ENCODE data around the gene P2RY12. TPM values are rescaled to one million over a fixed set of nuclear protein-coding genes. Genes with fewer than 3 reads are reported as not detected.

P2RY12 gene
- total and polyA plus RNA-seq, 2 donors (not counting 3 experiments of a cell fraction or from before 2014, with no cell fraction given), result not detected

DNA sequence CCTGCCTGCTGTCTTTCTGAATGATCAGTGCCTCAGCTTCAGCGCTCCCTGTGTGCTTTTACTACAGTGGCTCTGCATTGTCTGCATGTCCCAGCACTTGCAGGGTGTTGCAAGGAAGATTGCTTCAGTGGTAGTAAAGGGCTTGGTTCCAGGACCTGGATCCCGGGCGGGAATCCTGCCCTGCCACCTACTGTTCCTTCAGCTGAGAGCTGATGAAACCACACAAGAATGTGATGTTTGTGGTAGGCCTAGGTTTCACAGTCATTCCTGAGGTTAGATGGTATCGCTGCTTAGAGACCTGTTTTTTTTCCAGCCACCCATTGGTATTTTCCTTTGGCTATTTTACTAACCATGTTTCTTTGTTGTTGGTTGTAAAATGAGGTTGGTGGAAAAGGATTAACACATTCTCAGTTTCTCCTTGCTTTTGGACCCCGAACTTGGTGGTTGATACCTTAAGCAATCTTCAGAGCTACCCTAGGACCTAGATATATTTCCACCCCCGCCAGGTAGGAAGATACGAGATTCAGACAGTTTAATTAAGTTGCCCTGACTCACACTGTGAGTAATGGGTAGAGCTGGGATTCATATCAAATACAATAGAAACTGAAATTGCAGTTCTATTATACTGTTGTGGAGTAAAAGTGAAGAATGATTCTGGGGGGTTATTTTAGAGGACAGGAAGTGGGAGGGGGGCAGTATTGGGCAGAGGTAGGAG lies 79.3 kb downstream of the P2RY12 start:
- H4K20me1 ChIP-seq (replicated peaks; ENCODE audit: control insufficient read depth, extremely low read depth, insufficient read depth, low read length), result no peaks in the 10 kb centered on the region
- no peak overlapping the region for H3K27ac ChIP-seq (ENCODE audit: insufficient read depth, low read depth, low read length)
- no peaks in the 10 kb centered on the region for H3K79me2 ChIP-seq (ENCODE audit: control insufficient read depth, insufficient read depth, low read length)
- dilution Hi-C loops (cut with MboI; ENCODE audit: extremely low pct_ligation_motif_present, low sequenced_read_pairs), result no loop called here
- no peak for TF ChIP-seq GATA2 (IDR thresholded peaks at IDR 0.05; ENCODE audit: insufficient read depth, insufficient read length, low read depth, low read length)
- TF ChIP-seq, protein P1, sequence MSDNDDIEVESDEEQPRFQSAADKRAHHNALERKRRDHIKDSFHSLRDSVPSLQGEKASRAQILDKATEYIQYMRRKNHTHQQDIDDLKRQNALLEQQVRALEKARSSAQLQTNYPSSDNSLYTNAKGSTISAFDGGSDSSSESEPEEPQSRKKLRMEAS (IDR thresholded peaks at IDR 0.05; ENCODE audit: insufficient read depth, insufficient read length), result no peak
- TF ChIP-seq POLR2AphosphoS5 (IDR thresholded peaks at IDR 0.05; ENCODE audit: insufficient read depth, low read depth, low read length), result no peak
- TF ChIP-seq POLR2A (IDR thresholded peaks at IDR 0.05; ENCODE audit: low read depth, low read length), result no peak
- TF ChIP-seq, protein P2, sequence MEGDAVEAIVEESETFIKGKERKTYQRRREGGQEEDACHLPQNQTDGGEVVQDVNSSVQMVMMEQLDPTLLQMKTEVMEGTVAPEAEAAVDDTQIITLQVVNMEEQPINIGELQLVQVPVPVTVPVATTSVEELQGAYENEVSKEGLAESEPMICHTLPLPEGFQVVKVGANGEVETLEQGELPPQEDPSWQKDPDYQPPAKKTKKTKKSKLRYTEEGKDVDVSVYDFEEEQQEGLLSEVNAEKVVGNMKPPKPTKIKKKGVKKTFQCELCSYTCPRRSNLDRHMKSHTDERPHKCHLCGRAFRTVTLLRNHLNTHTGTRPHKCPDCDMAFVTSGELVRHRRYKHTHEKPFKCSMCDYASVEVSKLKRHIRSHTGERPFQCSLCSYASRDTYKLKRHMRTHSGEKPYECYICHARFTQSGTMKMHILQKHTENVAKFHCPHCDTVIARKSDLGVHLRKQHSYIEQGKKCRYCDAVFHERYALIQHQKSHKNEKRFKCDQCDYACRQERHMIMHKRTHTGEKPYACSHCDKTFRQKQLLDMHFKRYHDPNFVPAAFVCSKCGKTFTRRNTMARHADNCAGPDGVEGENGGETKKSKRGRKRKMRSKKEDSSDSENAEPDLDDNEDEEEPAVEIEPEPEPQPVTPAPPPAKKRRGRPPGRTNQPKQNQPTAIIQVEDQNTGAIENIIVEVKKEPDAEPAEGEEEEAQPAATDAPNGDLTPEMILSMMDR (IDR thresholded peaks at IDR 0.05; ENCODE audit: extremely low read depth in 1 of 2, insufficient read depth in 1 of 2, low read depth in 1 of 2, low read length in 2 of 2), result no peak
- TF ChIP-seq JUN (IDR thresholded peaks at IDR 0.05; ENCODE audit: borderline replicate concordance, insufficient read depth, insufficient read length, low read depth), result no peak
- no peak for TF ChIP-seq EZH2 (IDR thresholded peaks at IDR 0.05; ENCODE audit: borderline replicate concordance, low read depth, low read length, severe bottlenecking)
- TF ChIP-seq FOS (IDR thresholded peaks at IDR 0.05; ENCODE audit: borderline replicate concordance, insufficient read depth, low read length), result no peak
- no peak for TF ChIP-seq MYC (IDR thresholded peaks at IDR 0.05; ENCODE audit: low read depth, low read length)
- H3K9me3 ChIP-seq (replicated peaks; ENCODE audit: control insufficient read depth, insufficient read depth, low read length), result no peaks in the 10 kb centered on the region
- FAIRE-seq, result no peak
- H3K4me3 ChIP-seq (replicated peaks in 1 of 3; ENCODE audit: insufficient read depth in 1 of 3, low read depth in 1 of 3, low read length in 3 of 3), result no peak overlapping the region
- H3K4me2 ChIP-seq (ENCODE audit: insufficient read depth, low read length), result no peak overlapping the region
- H3K27me3 ChIP-seq (ENCODE audit: control insufficient read depth in 2 of 2, insufficient read depth in 2 of 2, low read length in 2 of 2), result peaks cover 0 to 2% of the 10 kb centered on the region in 2 experiments
- POLR2A ChIA-PET, result no interaction called here
- BruUV-seq (replicated peaks), result no TSS peak
- H2AFZ ChIP-seq (ENCODE audit: low read depth, low read length), result no peak overlapping the region
- no peaks in the 10 kb centered on the region for H3K9me1 ChIP-seq (replicated peaks; ENCODE audit: control insufficient read depth, extremely low read depth, insufficient read depth, low read length)
- intact Hi-C loops (cut with micrococcal nuclease), result no loop called here
- no peak overlapping the region for H3K9ac ChIP-seq (replicated peaks; ENCODE audit: extremely low read depth, insufficient read depth, low read length)
- no peak for DNase-seq (ENCODE audit: low read depth, low spot score)
- CTCF ChIA-PET, result interaction anchor here (0.7 to 2.1 kb wide), 8 partner anchors 8 to 77 kb away, joined by 3 to 7 read pairs (median 4); partner anchors contain the start of gene P2RY14
- H3K36me3 ChIP-seq (ENCODE audit: control insufficient read depth in 2 of 2, extremely low read depth in 1 of 2, insufficient read depth in 2 of 2, low read length in 2 of 2), result no peaks in the 10 kb centered on the region
- no peaks in the 10 kb centered on the region for H3K4me1 ChIP-seq (ENCODE audit: control insufficient read depth, extremely low read depth, insufficient read depth, low read length)
